CD4-positive, alpha-beta memory T cell (primary cell): ENCODE data around the gene KHDC1L. TPM values are rescaled to one million over a fixed set of nuclear protein-coding genes. Genes with fewer than 3 reads are reported as not detected.
"Not testable (repeated sequence)": the region's sequence is repeated elsewhere in the genome, so short reads cannot be mapped to it uniquely, and the experiment has no call there.

Source experiments
- CTCF ChIA-PET: fragments of 350-600 bp; sonication (Branson Sonifier 250); formaldehyde crosslinking; loops from one replicate; lab custom pipeline; 2021; ENCODE audit warnings: inconsistent platforms; ENCODE audit not compliant: partially characterized antibody; lab: Charles Lee
- POLR2A ChIA-PET: fragments of 350-600 bp; sonication (Branson Sonifier 250); formaldehyde crosslinking; loops from one replicate; lab custom pipeline; 2021; ENCODE audit not compliant: partially characterized antibody; lab: Charles Lee
- DNase-seq, 5 donors: peaks; one replicate each; pipeline versions ENCODE4 v3.0.0 to v3.0.0-alpha.2; 2020 to 2022; ENCODE audit warnings: mixed read lengths in 1 of 5
- H3K27ac ChIP-seq: one replicate; pipeline ENCODE4 v1.7.0; 2013; ENCODE audit warnings: low read depth, low read length
- H3K27me3 ChIP-seq: 2 replicates; pipeline ENCODE4 v1.7.0; 2013; ENCODE audit warnings: mild to moderate bottlenecking, low read length, moderate library complexity; ENCODE audit not compliant: insufficient read depth
- H3K36me3 ChIP-seq: 2 replicates; pipeline ENCODE4 v1.7.0; 2013; ENCODE audit warnings: mild to moderate bottlenecking, low read length, moderate library complexity; ENCODE audit not compliant: insufficient read depth
- H3K4me1 ChIP-seq: 2 replicates; pipeline ENCODE4 v1.7.0; 2013; ENCODE audit warnings: mild to moderate bottlenecking, low read length, moderate library complexity; ENCODE audit not compliant: insufficient read depth
- H3K4me3 ChIP-seq, 2 donors: one replicate each; pipeline ENCODE4 v1.7.0; 2013; ENCODE audit warnings: low read length in 2 of 2, mild to moderate bottlenecking in 1 of 2
- H3K9me3 ChIP-seq, 2 donors: one replicate each; pipeline ENCODE4 v1.7.0; 2013; ENCODE audit warnings: low read length in 2 of 2, control low read depth in 1 of 2; ENCODE audit not compliant: control insufficient read depth in 1 of 2
- H3K27ac Mint-ChIP-seq, 7 donors: one replicate each; pipeline ENCODE4 v1.8.0; 2020 to 2021; ENCODE audit warnings: mixed read lengths in 7 of 7, mild to moderate bottlenecking in 6 of 7, inconsistent platforms in 3 of 7, moderate library complexity in 3 of 7
- H3K27me3 Mint-ChIP-seq, 2 donors: one replicate each; pipeline ENCODE4 v1.8.0; 2020 to 2021; ENCODE audit warnings: mixed read lengths in 2 of 2
- H3K36me3 Mint-ChIP-seq, 2 donors: one replicate each; pipeline ENCODE4 v1.8.0; 2020 to 2021; ENCODE audit warnings: mixed read lengths in 2 of 2, inconsistent platforms in 1 of 2, mild to moderate bottlenecking in 1 of 2
- H3K4me1 Mint-ChIP-seq, 4 donors: one replicate each; pipeline ENCODE4 v1.8.0; 2020 to 2021; ENCODE audit warnings: mixed read lengths in 4 of 4, mild to moderate bottlenecking in 1 of 4
- H3K4me3 Mint-ChIP-seq, 8 donors: one replicate each; pipeline ENCODE4 v1.8.0; 2020 to 2021; ENCODE audit warnings: mixed read lengths in 8 of 8, mild to moderate bottlenecking in 7 of 8, moderate library complexity in 6 of 8, inconsistent platforms in 3 of 8
- H3K9me3 Mint-ChIP-seq, 8 donors: one replicate each; pipeline ENCODE4 v1.8.0; 2020 to 2021; ENCODE audit warnings: mixed read lengths in 8 of 8, mild to moderate bottlenecking in 5 of 8, inconsistent platforms in 3 of 8, moderate library complexity in 1 of 8
- intact Hi-C: fragments of 100-400 bp; cut with micrococcal nuclease; formaldehyde crosslinking; loops from one replicate; pipeline ENCODE4 v1.15.1; 2023
- polyA plus RNA-seq, 2 donors: library from polyadenylated mRNA; unstranded; fragments of 300-500 nt; fragmentation: Illumina TruSeq; gene quantifications; one replicate each; pipeline ENCODE4 v1.2.3, GENCODE V29; 2021
- total RNA-seq, 2 experiments: library from RNA; stranded (reverse); gene quantifications; one replicate each; pipeline ENCODE4 v1.2.3, GENCODE V29; 2021

Gene KHDC1L
- total and polyA plus RNA-seq, 4 experiments from 2014 or later: not detected

DNA sequence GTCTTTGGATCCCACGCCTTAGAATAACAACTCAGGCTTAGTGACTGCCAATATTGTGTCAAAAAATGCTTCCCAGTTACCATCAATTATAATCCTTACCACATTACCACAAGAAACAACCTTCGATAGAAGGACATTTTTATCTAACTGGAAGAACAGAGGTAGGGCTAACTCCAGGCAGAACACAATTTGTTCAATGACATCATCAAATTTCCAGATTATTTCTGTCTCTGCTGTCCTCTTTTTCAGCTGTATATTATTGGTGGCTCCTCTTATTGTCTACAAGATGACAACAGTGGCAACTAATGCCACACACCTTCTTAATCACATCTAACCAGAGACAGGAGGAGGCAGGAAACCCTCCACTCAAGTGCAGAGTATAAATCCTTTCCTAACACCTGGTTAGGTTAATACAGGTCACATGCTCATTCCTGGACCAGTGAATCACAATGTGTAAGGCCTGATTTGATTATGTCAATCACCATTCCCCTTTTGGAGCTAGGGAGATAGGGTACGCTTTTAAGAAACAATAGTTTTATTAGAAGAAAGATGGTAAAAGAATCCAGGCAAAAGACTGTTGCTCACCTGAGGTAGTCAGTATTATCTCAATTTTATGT lies 18.0 kb downstream of the KHDC1L start:
- H3K9me3 Mint-ChIP-seq: peaks cover 0 to 2% (median 0%) of the 10 kb centered on the region in 8 donors
- POLR2A ChIA-PET: no interaction called here
- H3K36me3 Mint-ChIP-seq: no peaks in the 10 kb centered on the region
- peaks cover 0 to 2% of the 10 kb centered on the region in 2 donors for H3K27me3 Mint-ChIP-seq
- no peaks in the 10 kb centered on the region for H3K4me1 Mint-ChIP-seq
- Histone ChIP-seq H3K9me3 (no peaks in the 10 kb centered on the region), H3K4me3 (no peak overlapping the region), H3K4me1 (no peaks in the 10 kb centered on the region), H3K27me3 (no peaks in the 10 kb centered on the region), H3K36me3 (no peaks in the 10 kb centered on the region), H3K27ac (no peak overlapping the region)
- intact Hi-C loops: no loop called here
- no peak for DNase-seq
- no peak overlapping the region for H3K4me3 Mint-ChIP-seq
- no peak overlapping the region for H3K27ac Mint-ChIP-seq
- CTCF ChIA-PET: no interaction called here

DNA sequence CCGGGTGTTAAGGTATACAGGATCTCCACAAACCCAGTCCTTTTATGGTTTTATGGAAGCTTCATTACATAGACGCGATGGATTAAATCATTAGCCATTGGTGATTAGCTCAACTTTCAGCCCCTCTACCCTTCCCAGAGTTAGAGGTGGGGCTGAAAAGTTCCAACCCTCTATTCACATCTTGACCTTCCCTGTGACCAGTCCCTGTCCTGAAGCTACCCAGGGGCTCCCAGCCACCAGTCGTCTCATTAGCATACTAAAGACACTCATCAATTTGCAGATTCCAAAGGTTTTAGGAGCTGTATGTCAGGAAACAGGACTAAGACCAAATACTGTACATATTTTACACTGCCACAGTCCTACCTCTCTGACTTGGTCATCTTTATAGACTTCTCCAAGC lies 21.0 kb downstream of the KHDC1L start:
- Histone ChIP-seq H3K27me3 (no peaks in the 10 kb centered on the region), H3K4me3 (no peak overlapping the region), H3K9me3 (no peaks in the 10 kb centered on the region), H3K4me1 (no peaks in the 10 kb centered on the region), H3K36me3 (no peaks in the 10 kb centered on the region), H3K27ac (no peak overlapping the region)
- Mint-ChIP-seq H3K9me3 (peaks cover 0 to 4% (median 0%) of the 10 kb centered on the region in 8 donors), H3K27me3 (peaks cover 0 to 2% of the 10 kb centered on the region in 2 donors), H3K4me1 (peaks cover 0 to 2% (median 0%) of the 10 kb centered on the region in 4 donors), H3K27ac (peak overlapping the region in 1 of 7 donors; percentile 39), H3K36me3 (no peaks in the 10 kb centered on the region), H3K4me3 (no peak overlapping the region)
- ChIA-PET POLR2A (no interaction called here), CTCF (no interaction called here)
- intact Hi-C loops: no loop called here
- no peak for DNase-seq

DNA sequence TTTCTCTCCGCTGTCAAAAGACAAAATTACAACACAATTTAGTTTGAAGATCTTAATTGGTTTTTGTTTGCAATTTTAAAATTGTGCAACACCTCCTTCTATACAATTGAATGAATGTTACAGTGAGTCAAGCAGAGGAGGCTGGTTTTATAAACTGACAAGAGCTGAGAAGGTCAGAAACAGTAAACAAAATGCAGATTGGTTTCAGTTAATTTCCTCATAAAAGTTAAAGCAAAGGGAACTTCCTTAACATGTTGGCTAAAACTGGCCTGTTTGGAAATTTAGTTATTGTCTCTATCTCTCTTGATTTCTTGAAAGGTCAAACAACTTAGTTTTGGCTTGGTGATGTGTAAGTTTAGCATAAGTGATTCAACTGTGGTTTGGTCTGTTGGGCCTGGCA lies 22.2 kb downstream of the KHDC1L start:
- Mint-ChIP-seq H3K27ac (no peak overlapping the region), H3K27me3 (peaks cover 0 to 2% of the 10 kb centered on the region in 2 donors), H3K4me1 (peaks cover 0 to 2% (median 0%) of the 10 kb centered on the region in 4 donors), H3K36me3 (no peaks in the 10 kb centered on the region), H3K9me3 (peaks cover 0 to 4% (median 0%) of the 10 kb centered on the region in 8 donors), H3K4me3 (no peak overlapping the region)
- H3K9me3 ChIP-seq: no peaks in the 10 kb centered on the region
- H3K27ac ChIP-seq: no peak overlapping the region
- no peak overlapping the region for H3K4me3 ChIP-seq
- ChIA-PET POLR2A (no interaction called here), CTCF (no interaction called here)
- H3K4me1 ChIP-seq: no peaks in the 10 kb centered on the region
- H3K27me3 ChIP-seq: no peaks in the 10 kb centered on the region
- intact Hi-C loops: no loop called here
- DNase-seq: no peak
- no peaks in the 10 kb centered on the region for H3K36me3 ChIP-seq

DNA sequence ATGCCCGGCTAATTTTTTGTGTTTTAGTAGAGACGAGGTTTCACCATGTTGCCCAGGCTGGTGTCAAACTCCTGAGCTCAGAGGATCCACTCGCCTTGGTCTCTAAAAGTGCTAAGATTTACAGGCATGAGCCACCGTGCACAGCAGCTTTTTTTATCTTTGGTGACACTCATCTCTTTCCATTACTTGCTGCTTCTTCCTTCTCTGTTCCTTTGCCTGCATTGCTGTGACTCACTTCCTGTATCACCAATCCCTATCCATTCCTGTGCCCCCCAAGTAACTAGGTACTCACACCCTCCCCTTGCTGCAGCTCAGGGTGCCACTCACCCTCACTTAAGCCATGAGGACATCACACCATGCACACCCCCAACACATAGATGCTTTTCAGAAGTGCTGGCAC lies 24.6 kb downstream of the KHDC1L start:
- H3K27me3 ChIP-seq: no peaks in the 10 kb centered on the region
- POLR2A ChIA-PET: no interaction called here
- no peak overlapping the region for H3K27ac ChIP-seq
- H3K9me3 ChIP-seq: no peaks in the 10 kb centered on the region
- H3K36me3 Mint-ChIP-seq: no peaks in the 10 kb centered on the region
- CTCF ChIA-PET: no interaction called here
- no peak overlapping the region for H3K4me3 ChIP-seq
- H3K4me1 ChIP-seq: no peaks in the 10 kb centered on the region
- DNase-seq: no peak
- H3K4me3 Mint-ChIP-seq: no peak overlapping the region
- peaks cover 0 to 2% (median 0%) of the 10 kb centered on the region in 8 donors for H3K9me3 Mint-ChIP-seq
- H3K27me3 Mint-ChIP-seq: no peaks in the 10 kb centered on the region
- H3K4me1 Mint-ChIP-seq: peaks cover 0 to 2% (median 0%) of the 10 kb centered on the region in 4 donors
- intact Hi-C loops: no loop called here
- peak overlapping the region in 1 of 7 donors; percentile 2 for H3K27ac Mint-ChIP-seq
- H3K36me3 ChIP-seq: no peaks in the 10 kb centered on the region

DNA sequence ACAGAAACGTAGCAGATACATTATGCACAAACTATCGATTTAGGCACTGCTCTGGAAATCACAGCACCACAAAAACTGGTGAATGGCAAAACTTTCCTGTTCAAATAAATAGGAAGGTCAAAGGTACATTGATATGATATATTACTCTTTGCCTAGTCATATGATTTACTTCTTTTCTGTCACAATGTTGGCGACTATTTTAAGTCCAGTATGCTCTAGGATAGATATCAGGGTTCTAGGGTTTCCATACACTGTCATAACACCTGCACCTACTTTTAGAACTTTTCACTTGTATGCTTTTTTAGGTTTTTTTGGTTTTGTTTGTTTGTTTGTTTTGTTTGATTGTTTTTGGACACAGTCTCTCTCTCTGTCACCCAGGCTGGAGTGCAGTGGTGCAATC lies 25.0 kb downstream of the KHDC1L start:
- POLR2A ChIA-PET: no interaction called here
- no peak overlapping the region for H3K27ac ChIP-seq
- Mint-ChIP-seq H3K27ac (no peak overlapping the region), H3K27me3 (no peaks in the 10 kb centered on the region), H3K36me3 (no peaks in the 10 kb centered on the region), H3K9me3 (peaks cover 0 to 2% (median 0%) of the 10 kb centered on the region in 8 donors), H3K4me1 (peaks cover 0 to 2% (median 0%) of the 10 kb centered on the region in 4 donors), H3K4me3 (no peak overlapping the region)
- H3K4me3 ChIP-seq: no peak overlapping the region
- no peaks in the 10 kb centered on the region for H3K9me3 ChIP-seq
- H3K4me1 ChIP-seq: no peaks in the 10 kb centered on the region
- intact Hi-C loops: no loop called here
- no peaks in the 10 kb centered on the region for H3K27me3 ChIP-seq
- no peaks in the 10 kb centered on the region for H3K36me3 ChIP-seq
- no peak for DNase-seq
- CTCF ChIA-PET: no interaction called here

DNA sequence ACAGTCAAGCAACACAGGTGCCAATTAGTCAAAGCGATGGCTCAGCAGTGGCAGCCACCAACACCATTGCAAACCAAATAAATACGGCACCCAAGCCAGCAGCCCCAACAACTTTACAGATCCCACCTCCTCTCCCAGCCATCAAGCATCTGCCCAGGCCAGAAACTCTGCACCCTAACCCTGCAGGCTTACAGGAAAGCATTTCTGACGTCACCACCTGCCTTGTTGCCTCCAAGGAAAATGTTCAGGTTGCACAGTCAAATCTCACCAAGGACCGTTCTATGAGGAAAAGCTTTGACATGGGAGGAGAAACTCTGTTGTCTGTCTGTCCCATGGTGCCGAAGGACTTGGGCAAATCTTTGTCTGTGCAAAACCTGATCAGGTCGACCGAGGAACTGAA lies 30.6 kb downstream of the KHDC1L start:
- Mint-ChIP-seq H3K36me3 (peaks cover 0 to 2% of the 10 kb centered on the region in 2 donors), H3K27ac (no peak overlapping the region), H3K4me1 (no peaks in the 10 kb centered on the region), H3K4me3 (no peak overlapping the region), H3K27me3 (no peaks in the 10 kb centered on the region), H3K9me3 (no peaks in the 10 kb centered on the region)
- ChIA-PET POLR2A (no interaction called here), CTCF (no interaction called here)
- Histone ChIP-seq H3K9me3 (no peaks in the 10 kb centered on the region), H3K27me3 (no peaks in the 10 kb centered on the region), H3K36me3 (no peaks in the 10 kb centered on the region), H3K4me3 (no peak overlapping the region), H3K27ac (no peak overlapping the region), H3K4me1 (no peaks in the 10 kb centered on the region)
- intact Hi-C loops: no loop called here
- no peak for DNase-seq

DNA sequence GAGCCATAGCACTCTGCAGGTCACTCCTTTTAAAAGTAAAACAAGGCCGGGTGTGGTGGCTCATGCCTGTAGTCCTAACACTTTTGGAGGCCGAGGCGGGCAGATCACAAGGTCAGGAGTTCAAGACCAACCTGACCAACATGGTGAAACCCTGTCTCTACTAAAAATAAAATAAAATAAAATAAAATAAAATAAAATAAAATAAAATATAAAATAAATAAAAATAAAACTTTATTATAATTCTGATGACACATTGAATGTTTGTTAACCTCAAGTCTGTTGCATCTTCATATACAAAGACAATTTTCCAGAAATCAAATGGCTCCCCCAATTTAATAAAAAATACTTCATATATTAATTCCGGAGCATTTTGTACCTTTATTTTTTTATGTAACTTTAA lies 32.0 kb downstream of the KHDC1L start:
- CTCF ChIA-PET, H3K27me3 ChIP-seq, H3K4me1 Mint-ChIP-seq, DNase-seq, POLR2A ChIA-PET, H3K9me3 Mint-ChIP-seq, H3K27me3 Mint-ChIP-seq, H3K36me3 Mint-ChIP-seq, intact Hi-C loops, H3K9me3 ChIP-seq, H3K36me3 ChIP-seq, H3K4me3 ChIP-seq, H3K4me3 Mint-ChIP-seq, H3K27ac Mint-ChIP-seq, H3K27ac ChIP-seq, H3K4me1 ChIP-seq: not testable (repeated sequence)
